ENCODE data around the gene ZNF44. TPM values are rescaled to one million over a fixed set of nuclear protein-coding genes. Genes with fewer than 3 reads are reported as not detected.

The ZNF44 gene
- total and polyA plus RNA-seq, 2 of the 13 experiments (the other 11 are each of a cell fraction or from before 2014, with no cell fraction given), result 6.9 to 15.7 TPM

DNA sequence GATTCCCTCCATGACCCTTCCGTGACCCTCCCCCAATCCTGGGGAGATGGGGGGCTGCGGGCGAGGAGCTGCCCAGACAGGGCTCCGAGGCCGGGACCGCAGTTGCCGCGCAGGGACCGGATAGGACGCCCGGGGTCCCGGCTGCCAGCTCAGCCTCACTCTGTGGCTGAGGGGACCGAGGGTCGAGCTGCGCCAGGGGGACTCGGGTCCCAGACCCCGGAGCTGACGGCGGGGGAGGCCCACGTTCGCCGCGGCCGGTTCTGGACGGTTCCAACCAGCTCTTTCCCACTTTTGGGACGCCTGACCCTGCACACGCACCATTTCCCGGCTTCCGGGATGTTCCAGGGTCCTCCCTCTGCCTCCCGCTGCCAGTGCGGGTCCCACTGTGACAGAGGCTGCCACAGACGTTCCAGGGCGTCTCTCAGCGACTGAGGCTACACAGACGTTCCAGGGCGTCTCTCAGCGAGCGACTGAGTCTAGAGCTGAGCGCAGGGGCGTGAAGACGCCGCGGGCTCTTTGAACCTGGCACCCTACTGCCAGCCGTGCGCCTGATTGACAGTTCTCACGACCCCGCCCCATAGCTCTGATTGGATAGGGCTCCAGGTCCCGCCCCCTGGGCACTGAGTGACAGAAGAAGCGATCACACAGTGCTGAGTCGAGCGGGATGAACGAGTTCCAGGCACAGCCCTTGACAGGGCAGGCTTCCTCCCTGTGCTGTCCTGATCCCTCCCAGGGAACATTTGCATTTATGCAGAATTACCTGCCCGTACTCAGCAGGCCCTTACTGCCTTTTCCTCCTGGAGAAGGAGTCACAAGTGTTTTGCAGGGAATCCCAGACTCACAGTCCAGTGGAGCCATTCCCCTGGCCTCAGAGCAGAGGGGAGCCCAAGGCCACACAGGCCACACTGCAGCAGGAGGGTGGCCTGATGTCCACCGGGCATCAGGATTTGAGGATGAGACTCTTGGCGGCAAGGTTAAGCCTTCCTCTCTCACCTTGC is 38.8 kb upstream of the ZNF44 start, which contains the start of gene ZNF563 (continued):
- TF ChIP-seq, protein P1, sequence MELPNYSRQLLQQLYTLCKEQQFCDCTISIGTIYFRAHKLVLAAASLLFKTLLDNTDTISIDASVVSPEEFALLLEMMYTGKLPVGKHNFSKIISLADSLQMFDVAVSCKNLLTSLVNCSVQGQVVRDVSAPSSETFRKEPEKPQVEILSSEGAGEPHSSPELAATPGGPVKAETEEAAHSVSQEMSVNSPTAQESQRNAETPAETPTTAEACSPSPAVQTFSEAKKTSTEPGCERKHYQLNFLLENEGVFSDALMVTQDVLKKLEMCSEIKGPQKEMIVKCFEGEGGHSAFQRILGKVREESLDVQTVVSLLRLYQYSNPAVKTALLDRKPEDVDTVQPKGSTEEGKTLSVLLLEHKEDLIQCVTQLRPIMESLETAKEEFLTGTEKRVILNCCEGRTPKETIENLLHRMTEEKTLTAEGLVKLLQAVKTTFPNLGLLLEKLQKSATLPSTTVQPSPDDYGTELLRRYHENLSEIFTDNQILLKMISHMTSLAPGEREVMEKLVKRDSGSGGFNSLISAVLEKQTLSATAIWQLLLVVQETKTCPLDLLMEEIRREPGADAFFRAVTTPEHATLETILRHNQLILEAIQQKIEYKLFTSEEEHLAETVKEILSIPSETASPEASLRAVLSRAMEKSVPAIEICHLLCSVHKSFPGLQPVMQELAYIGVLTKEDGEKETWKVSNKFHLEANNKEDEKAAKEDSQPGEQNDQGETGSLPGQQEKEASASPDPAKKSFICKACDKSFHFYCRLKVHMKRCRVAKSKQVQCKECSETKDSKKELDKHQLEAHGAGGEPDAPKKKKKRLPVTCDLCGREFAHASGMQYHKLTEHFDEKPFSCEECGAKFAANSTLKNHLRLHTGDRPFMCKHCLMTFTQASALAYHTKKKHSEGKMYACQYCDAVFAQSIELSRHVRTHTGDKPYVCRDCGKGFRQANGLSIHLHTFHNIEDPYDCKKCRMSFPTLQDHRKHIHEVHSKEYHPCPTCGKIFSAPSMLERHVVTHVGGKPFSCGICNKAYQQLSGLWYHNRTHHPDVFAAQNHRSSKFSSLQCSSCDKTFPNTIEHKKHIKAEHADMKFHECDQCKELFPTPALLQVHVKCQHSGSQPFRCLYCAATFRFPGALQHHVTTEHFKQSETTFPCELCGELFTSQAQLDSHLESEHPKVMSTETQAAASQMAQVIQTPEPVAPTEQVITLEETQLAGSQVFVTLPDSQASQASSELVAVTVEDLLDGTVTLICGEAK (IDR thresholded peaks at IDR 0.05), result no peak
- TF ChIP-seq, protein P1 (CRISPR knock-in tag; IDR thresholded peaks at IDR 0.05), result no peak
- TF ChIP-seq AGO2 (optimal IDR thresholded peaks at IDR 0.05; ENCODE audit: low read depth, low read length), result peak; percentile 95
- no peak; the same call in 1 of the 2 replicates for TF ChIP-seq ZNF616 (CRISPR knock-in tag; IDR thresholded peaks at IDR 0.05; ENCODE audit: low read depth)
- no peak for TF ChIP-seq PHF5A (CRISPR knock-in tag; IDR thresholded peaks at IDR 0.05; ENCODE audit: low read depth, unreplicated experiment)
- TF ChIP-seq MIER2 (CRISPR knock-in tag; IDR thresholded peaks at IDR 0.05), result 0 out of 2 replicates have a peak, but pooled peaks have one; percentile 11
- no peak for TF ChIP-seq IRX3 (CRISPR knock-in tag; IDR thresholded peaks at IDR 0.05; ENCODE audit: borderline replicate concordance, low read depth)
- TF ChIP-seq, protein P2, sequence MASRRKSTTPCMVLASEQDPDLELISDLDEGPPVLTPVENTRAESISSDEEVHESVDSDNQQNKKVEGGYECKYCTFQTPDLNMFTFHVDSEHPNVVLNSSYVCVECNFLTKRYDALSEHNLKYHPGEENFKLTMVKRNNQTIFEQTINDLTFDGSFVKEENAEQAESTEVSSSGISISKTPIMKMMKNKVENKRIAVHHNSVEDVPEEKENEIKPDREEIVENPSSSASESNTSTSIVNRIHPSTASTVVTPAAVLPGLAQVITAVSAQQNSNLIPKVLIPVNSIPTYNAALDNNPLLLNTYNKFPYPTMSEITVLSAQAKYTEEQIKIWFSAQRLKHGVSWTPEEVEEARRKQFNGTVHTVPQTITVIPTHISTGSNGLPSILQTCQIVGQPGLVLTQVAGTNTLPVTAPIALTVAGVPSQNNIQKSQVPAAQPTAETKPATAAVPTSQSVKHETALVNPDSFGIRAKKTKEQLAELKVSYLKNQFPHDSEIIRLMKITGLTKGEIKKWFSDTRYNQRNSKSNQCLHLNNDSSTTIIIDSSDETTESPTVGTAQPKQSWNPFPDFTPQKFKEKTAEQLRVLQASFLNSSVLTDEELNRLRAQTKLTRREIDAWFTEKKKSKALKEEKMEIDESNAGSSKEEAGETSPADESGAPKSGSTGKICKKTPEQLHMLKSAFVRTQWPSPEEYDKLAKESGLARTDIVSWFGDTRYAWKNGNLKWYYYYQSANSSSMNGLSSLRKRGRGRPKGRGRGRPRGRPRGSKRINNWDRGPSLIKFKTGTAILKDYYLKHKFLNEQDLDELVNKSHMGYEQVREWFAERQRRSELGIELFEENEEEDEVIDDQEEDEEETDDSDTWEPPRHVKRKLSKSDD (CRISPR knock-in tag; IDR thresholded peaks at IDR 0.05; ENCODE audit: low read depth), result no peak
- peak; percentile 43 for TF ChIP-seq BCL6 (CRISPR knock-in tag; IDR thresholded peaks at IDR 0.05)
- TF ChIP-seq, protein P3, sequence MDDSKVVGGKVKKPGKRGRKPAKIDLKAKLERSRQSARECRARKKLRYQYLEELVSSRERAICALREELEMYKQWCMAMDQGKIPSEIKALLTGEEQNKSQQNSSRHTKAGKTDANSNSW (CRISPR knock-in tag; IDR thresholded peaks at IDR 0.05; ENCODE audit: borderline replicate concordance), result no peak
- TF ChIP-seq ZNF326 (CRISPR knock-in tag; IDR thresholded peaks at IDR 0.05; ENCODE audit: borderline replicate concordance), result no peak
- TF ChIP-seq ZNF567 (CRISPR knock-in tag; IDR thresholded peaks at IDR 0.05; ENCODE audit: borderline replicate concordance), result no peak
- peak; percentile 98 for TF ChIP-seq SP4 (CRISPR knock-in tag; IDR thresholded peaks at IDR 0.05)
- 0 out of 2 replicates have a peak, but pooled peaks have one; percentile 32 for TF ChIP-seq ZNF672 (CRISPR knock-in tag; IDR thresholded peaks at IDR 0.05)

Data from HepG2 (cell line).